Measurements from ENCODE around the gene CPB2.

DNA sequence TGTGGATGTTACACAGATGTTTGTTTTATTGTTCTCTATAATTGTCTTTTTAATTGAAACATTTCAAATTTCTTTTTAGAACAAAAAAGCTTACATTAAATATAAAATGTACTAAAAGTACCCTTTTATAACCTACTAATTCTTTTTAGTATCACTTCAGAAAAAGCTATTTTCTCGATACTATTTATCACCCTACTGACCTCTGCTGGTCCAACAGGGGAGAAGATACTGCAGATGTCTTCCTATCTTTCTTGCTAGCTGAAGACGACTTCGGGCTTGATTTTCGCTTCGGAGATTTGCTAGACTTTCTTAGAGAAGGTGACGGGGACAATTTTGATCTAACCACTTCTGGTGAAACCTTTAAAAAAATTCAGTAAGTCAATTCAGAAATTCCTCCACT, 94.7 kb downstream of the CPB2 start:
- TF ChIP-seq EP300 (IDR thresholded peaks at IDR 0.05) (no peak), POLR2A (IDR thresholded peaks at IDR 0.05) (no peak)
